Activated CD4-positive, CD25-positive, alpha-beta regulatory T cell (primary cell): ENCODE measurements around the gene APH1B.
"Not testable (repeated sequence)": the region's sequence is repeated elsewhere in the genome, so short reads cannot be mapped to it uniquely, and the experiment has no call there.

Experiments
- DNase-seq, 4 experiments: peaks; one replicate each; lab custom pipeline; 2025; lab: John Stamatoyannopoulos, UW

The APH1B gene

GRCh38 chr15:63296195-63296594 lies 18.8 kb downstream of the APH1B start:
- DNase-seq = no peak

- no peak for DNase-seq
Measured at GRCh38 chr15:63299943-63300575, 22.7 kb downstream of the APH1B start.

- no peak for DNase-seq
Measured at GRCh38 chr15:63301088-63301487, 23.7 kb downstream of the APH1B start.

GRCh38 chr15:63305260-63305659 lies 27.9 kb downstream of the APH1B start:
- no peak for DNase-seq

DNA sequence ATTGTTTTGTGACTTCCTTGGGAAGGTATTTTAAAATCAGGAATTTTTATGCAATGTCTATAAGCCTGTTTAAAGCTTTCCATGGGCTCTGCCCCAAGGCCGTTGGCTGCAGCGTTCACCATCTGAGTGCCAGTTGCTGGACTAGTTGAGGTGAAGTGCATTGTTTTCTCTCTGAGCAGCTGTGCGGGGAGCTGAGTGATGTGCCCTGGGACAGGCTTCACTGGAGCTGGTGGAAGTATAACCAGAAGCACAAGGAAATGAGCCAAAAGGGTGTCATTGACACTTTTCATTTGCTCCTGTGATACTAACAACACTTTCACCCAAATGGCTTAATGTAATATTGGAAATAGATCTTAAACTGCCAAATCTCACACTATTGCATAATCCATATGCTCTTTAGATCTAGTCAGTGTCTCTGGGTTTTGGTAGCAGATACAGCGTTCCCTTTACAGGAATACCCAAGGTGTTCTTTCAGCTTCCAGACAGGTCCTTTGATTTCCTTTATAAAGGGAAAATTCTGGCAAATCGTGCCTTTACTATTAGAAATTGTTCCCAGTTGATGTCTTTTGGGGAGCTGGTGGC lies 29.2 kb downstream of the APH1B start:
- no peak for DNase-seq

- DNase-seq = no peak
Measured at GRCh38 chr15:63308491-63308890, 31.1 kb downstream of the APH1B start.

DNA sequence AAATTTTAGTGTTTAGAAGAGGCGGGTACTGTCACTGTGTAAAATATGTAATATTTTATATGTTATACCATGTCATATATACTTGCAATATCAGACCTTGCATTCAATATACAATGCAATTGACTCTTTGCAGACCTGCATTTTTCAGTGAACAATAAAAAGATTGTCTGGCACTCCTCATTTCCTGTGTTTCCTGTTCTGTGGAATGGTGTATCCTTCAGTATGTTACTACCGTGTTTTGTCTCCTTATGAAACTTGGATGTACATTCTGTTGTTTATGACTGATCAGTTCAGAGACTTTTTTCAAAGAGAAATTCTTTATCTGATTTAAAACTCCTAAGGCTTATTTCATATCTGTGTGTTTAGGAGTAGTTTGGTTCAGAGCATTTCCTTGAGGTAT lies 31.5 kb downstream of the APH1B start:
- DNase-seq = no peak

DNA sequence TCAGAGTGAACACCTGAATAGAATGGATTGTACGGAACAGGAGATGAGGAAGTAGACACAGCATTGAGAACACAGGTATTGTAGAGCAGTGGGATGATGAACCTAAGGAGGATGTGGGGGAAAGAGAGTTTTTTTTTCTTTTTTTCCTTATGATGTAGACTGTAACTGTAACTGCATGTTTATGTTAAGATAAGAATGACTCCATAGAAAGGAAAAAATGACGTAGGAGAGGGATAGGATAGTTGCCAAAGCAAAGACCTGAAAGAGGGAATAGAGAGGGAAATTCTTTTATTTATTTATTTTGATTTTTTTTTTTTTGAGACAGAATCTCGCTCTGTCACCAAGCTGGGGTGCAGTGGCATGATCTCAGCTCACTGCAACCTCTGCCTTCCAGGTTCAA lies 33.2 kb downstream of the APH1B start:
- DNase-seq = no peak

DNA sequence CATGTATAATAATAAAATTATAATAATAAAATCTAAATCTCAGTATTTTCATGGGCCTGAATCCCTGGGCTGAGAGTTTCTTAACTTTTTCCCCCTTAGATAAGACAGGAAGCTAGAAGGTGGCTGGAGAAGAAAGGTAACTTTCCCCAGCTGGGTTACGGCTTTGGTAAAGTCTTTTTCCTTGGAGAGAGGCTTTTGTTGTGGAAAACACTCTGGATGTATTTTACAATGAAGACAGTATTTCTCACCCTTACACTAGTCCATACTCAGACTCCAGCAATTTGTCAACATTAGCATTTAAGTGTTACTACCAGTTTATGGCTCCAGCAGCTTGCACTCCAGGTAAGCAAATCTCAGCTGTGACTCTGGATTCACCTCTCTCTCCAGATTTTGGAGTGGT lies 34.9 kb downstream of the APH1B start:
- DNase-seq = no peak

GRCh38 chr15:63313825-63314224 lies 36.4 kb downstream of the APH1B start:
- no peak for DNase-seq

GRCh38 chr15:63314409-63314808 lies 37.0 kb downstream of the APH1B start:
- no peak for DNase-seq

DNA sequence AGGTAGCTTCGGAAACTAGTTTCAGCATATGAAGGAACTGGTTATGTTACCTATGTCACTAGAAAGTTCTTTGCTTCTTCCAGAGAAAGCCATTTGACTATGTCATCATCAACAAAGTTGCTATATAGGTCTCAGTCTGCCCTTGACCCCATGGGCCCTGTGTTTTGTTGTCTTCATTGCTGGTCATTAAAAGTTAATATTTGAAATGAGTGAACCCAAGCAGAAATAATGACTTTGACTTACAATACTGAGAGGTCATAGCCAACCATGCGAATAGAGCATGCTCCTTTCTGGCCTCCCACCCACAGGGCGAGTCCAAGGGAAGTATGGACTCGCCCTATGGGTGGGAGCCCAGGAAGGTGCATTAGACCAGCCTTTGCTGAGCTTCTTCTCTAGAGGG lies 40.9 kb downstream of the APH1B start:
- DNase-seq = no peak

DNA sequence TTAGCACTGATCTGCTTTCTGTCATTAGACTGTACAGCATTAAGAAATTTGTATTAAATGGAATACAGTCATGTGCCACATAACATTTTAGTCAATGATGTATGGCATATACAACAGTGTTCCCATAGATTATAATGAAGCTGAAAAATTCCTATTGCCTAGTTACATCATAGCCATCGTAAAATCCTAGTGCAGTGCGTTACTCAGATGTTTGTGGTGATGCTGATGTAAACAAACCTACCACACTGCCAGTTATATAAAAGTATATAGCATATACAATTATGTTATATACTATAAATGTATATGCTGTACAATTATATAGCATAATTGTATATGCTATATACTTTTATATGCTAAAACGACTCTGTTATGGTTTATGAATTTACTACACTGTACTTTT lies 41.7 kb downstream of the APH1B start:
- no peak for DNase-seq

DNA sequence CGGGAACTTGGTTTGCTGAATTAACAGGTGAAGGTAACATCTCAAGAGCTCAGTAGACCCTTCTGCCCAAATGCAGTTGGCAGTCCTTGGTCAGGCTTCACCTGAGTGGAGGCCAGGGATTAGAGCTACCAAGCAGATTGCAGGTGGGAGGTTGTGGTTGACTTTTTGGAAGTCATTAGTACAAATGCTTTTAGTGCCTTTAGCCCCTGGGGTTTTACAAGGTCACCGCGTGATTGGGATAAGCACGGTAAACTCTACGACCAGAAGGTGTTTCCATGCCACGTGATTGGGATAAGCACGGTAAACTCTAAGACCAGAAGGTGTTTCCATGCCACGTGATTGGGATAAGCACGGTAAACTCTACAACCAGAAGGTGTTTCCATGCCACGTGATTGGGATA lies 43.0 kb downstream of the APH1B start:
- not testable (repeated sequence) for DNase-seq

GRCh38 chr15:63320981-63321380 lies 43.6 kb downstream of the APH1B start:
- not testable (repeated sequence) for DNase-seq

- DNase-seq = no peak
Measured at GRCh38 chr15:63321462-63321861, 44.1 kb downstream of the APH1B start.

- no peak for DNase-seq
Measured at GRCh38 chr15:63322541-63322940, 45.1 kb downstream of the APH1B start.

GRCh38 chr15:63323798-63324563 lies 46.6 kb downstream of the APH1B start:
- DNase-seq = no peak

GRCh38 chr15:63324770-63325169 lies 47.4 kb downstream of the APH1B start:
- DNase-seq = no peak

DNA sequence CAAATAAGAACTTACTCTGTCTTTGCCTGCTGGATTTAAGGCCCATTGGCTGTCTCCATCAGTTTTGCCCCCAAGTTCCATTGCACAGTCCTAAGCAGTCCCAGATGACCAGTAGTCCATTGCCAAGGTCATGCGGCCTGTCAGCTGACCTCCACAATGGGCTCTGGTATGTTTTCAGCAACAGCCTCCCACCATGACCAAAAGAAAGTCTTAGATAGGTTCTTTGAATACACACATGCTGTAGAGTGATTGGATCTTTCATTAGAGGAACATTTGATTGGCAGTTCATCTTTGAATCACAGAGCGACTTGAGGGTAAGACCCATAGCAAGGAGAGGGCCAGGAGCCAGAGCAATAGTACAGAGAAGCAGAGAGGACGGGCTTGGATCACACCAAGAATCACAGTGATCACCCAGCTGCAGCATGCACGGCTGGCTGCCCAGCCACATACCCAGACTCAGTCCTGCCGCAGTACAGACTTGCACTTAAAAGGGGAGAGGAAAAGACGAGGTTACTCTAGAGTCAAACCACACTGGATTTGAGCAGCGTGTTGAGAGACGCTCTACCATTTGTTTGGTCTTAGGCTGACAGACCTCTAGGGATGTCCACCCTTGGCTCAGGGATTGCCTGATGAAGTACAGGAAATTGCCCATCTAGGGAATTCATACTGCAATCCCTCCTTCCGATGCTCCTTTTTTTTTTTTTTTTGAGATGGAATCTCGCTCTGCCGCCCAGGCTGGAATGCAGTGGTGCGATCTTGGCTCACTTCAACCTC lies 50.4 kb downstream of the APH1B start:
- no peak for DNase-seq

GRCh38 chr15:63329567-63330350 lies 52.4 kb downstream of the APH1B start:
- no peak for DNase-seq

- no peak for DNase-seq
Measured at GRCh38 chr15:63330926-63331325, 53.5 kb downstream of the APH1B start.
